Mammary epithelial cell (primary cell): ENCODE results near the gene SLC22A13.

Experiments
- EZH2 ChIP-seq: IDR thresholded peaks from 2 replicates; pipeline ENCODE4 v1.6.1; 2012; ENCODE audit warnings: low read length, inconsistent platforms, borderline replicate concordance
- TF ChIP-seq, protein P1 (sequence below), 2 donors: IDR thresholded peaks in 1 of 2; conservative IDR thresholded peaks in 1 of 2; 2 replicates each; pipeline ENCODE4 v1.5.1; 2011 to 2012; ENCODE audit warnings: inconsistent platforms in 2 of 2, low read length in 2 of 2, mild to moderate bottlenecking in 2 of 2, control low read depth in 1 of 2, low read depth in 1 of 2; ENCODE audit not compliant: insufficient read depth in 1 of 2; ENCODE audit errors: extremely low read depth in 1 of 2

GRCh38 chr3:38278841-38279240 lies 13.2 kb downstream of the SLC22A13 start:
- TF ChIP-seq, protein P1, sequence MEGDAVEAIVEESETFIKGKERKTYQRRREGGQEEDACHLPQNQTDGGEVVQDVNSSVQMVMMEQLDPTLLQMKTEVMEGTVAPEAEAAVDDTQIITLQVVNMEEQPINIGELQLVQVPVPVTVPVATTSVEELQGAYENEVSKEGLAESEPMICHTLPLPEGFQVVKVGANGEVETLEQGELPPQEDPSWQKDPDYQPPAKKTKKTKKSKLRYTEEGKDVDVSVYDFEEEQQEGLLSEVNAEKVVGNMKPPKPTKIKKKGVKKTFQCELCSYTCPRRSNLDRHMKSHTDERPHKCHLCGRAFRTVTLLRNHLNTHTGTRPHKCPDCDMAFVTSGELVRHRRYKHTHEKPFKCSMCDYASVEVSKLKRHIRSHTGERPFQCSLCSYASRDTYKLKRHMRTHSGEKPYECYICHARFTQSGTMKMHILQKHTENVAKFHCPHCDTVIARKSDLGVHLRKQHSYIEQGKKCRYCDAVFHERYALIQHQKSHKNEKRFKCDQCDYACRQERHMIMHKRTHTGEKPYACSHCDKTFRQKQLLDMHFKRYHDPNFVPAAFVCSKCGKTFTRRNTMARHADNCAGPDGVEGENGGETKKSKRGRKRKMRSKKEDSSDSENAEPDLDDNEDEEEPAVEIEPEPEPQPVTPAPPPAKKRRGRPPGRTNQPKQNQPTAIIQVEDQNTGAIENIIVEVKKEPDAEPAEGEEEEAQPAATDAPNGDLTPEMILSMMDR (conservative IDR thresholded peaks at IDR 0.05 in 1 of 2, IDR thresholded peaks at IDR 0.05 in 1 of 2; ENCODE audit: extremely low read depth in 1 of 2, insufficient read depth in 1 of 2, low read depth in 1 of 2, low read length in 2 of 2): no peak
- no peak for TF ChIP-seq EZH2
